Measurements from ENCODE around the gene CHRNA3.

- TF ChIP-seq, protein P1, sequence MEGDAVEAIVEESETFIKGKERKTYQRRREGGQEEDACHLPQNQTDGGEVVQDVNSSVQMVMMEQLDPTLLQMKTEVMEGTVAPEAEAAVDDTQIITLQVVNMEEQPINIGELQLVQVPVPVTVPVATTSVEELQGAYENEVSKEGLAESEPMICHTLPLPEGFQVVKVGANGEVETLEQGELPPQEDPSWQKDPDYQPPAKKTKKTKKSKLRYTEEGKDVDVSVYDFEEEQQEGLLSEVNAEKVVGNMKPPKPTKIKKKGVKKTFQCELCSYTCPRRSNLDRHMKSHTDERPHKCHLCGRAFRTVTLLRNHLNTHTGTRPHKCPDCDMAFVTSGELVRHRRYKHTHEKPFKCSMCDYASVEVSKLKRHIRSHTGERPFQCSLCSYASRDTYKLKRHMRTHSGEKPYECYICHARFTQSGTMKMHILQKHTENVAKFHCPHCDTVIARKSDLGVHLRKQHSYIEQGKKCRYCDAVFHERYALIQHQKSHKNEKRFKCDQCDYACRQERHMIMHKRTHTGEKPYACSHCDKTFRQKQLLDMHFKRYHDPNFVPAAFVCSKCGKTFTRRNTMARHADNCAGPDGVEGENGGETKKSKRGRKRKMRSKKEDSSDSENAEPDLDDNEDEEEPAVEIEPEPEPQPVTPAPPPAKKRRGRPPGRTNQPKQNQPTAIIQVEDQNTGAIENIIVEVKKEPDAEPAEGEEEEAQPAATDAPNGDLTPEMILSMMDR (IDR thresholded peaks at IDR 0.05), result no peak
- no peak for TF ChIP-seq POLR2AphosphoS5 (IDR thresholded peaks at IDR 0.05)
Observed at GRCh38 chr15:78627348-78627747, 6.6 kb upstream of the CHRNA3 start.

All from prostate gland (tissue), 2 donors.